ENCODE data around the gene GALK1.

DNA sequence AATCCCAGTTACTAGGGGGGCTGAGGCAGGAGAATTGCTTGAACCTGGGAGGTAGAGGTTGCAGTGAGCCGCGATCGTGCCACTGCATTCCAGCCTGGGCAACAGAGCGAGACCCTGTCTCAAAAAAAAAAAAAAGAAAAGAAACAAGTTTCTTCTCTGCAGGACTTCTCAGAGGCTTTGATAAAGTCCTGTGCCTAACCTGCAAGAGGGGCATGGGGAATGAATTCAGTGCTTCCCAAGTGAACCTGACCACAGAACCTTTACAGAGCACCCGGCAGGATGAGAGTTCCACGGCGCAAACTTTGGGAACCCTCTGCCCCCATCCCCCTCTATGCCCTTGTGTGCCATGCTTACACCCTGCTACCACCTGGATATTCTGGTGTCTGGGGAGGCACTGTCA is 25.8 kb downstream of the GALK1 start:
- TF ChIP-seq, protein P1, sequence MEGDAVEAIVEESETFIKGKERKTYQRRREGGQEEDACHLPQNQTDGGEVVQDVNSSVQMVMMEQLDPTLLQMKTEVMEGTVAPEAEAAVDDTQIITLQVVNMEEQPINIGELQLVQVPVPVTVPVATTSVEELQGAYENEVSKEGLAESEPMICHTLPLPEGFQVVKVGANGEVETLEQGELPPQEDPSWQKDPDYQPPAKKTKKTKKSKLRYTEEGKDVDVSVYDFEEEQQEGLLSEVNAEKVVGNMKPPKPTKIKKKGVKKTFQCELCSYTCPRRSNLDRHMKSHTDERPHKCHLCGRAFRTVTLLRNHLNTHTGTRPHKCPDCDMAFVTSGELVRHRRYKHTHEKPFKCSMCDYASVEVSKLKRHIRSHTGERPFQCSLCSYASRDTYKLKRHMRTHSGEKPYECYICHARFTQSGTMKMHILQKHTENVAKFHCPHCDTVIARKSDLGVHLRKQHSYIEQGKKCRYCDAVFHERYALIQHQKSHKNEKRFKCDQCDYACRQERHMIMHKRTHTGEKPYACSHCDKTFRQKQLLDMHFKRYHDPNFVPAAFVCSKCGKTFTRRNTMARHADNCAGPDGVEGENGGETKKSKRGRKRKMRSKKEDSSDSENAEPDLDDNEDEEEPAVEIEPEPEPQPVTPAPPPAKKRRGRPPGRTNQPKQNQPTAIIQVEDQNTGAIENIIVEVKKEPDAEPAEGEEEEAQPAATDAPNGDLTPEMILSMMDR (optimal IDR thresholded peaks at IDR 0.05 in 1 of 3, IDR thresholded peaks at IDR 0.05 in 1 of 3, conservative IDR thresholded peaks at IDR 0.05 in 1 of 3; ENCODE audit: extremely low read depth in 1 of 3, insufficient read depth in 2 of 3, low read length in 3 of 3), result no peak
- no peak for TF ChIP-seq EZH2 (IDR thresholded peaks at IDR 0.05; ENCODE audit: low read length)
